GM19351 (cell line): Measurements from ENCODE around the gene HECTD1.
"Not testable (repeated sequence)": the region's sequence is repeated elsewhere in the genome, so short reads cannot be mapped to it uniquely, and the experiment has no call there.

Experiments
- ATAC-seq: cut with Tn5 transposase; IDR thresholded peaks from one replicate; pipeline ENCODE4 v1.9.1; 2021; ENCODE audit warnings: mild to moderate bottlenecking, moderate library complexity; ENCODE audit not compliant: unreplicated experiment

The HECTD1 gene

GRCh38 chr14:31096255-31096654, 111.3 kb downstream of the HECTD1 start:
- no peak for ATAC-seq

- not testable (repeated sequence) for ATAC-seq
Observed at GRCh38 chr14:31095817-31096216, 111.8 kb downstream of the HECTD1 start.

- ATAC-seq = not testable (repeated sequence)
Observed at GRCh38 chr14:31093884-31094839, 113.4 kb downstream of the HECTD1 start.

DNA sequence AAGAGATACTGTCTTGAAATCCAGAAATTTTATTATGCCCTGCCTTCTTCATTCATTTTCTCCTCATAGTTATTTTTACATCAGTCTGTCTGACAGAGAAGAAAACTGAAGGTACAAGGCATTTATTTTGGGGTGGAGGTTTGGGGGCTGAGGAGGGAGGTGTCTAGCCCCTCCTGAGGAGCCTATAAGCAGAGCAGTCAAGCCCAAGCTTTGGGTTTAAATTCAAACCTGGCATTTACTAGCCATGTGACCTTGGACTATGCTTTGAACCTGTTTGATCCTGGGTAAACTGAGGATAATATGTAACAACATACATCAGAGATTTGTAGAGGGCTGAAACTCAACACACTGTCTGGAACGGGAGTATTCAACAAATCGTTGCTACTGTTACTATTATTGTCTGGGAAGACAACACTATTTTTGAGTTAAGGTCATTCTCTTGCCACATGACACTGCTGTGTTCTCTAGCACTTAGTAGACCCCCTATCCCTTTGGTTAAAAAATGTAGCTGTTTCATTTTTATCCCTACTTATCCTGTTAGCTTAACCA, 115.4 kb downstream of the HECTD1 start:
- no peak for ATAC-seq

- no peak for ATAC-seq
Observed at GRCh38 chr14:31090883-31091764, 116.5 kb downstream of the HECTD1 start.

DNA sequence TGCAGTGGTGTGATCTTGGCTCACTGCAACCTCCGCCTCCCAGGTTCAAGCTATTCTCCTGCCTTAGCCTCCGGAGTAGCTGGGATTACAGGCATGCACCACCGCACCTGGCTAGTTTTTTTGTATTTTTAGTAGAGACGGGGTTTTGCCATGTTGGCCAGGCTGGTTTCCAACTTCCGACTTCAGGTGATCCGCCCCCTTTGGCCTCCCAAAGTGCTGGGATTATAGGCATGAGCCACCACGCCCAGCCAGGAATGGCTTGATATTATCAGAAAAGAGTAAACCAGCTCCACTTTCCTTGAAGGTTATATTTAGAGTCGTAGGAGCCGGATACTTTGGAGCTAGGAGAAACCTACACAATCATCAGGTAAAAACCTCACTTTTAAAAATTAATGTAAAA, 121.1 kb downstream of the HECTD1 start:
- ATAC-seq = not testable (repeated sequence)

- ATAC-seq = no peak
Observed at GRCh38 chr14:31085027-31085426, 122.6 kb downstream of the HECTD1 start.

DNA sequence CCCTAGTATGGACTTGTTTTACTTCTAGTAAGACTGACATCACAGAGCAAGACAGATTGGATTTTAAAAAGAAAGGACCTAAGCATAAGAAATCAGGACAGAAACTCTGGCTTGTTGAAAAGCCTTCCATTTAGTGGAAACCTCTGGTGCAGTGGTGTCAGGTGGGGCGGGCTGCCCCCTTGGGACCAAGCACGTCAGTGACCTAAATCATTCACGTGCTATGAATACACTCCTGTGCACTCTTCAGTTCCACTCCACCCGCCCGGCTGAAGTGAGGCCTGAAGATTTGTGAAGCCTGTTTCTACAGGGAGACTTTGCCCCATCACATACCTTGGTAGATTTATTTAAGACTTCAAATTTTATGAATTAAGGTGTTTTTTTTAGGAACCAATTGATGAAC, 123.2 kb downstream of the HECTD1 start:
- peak; percentile 81 for ATAC-seq

DNA sequence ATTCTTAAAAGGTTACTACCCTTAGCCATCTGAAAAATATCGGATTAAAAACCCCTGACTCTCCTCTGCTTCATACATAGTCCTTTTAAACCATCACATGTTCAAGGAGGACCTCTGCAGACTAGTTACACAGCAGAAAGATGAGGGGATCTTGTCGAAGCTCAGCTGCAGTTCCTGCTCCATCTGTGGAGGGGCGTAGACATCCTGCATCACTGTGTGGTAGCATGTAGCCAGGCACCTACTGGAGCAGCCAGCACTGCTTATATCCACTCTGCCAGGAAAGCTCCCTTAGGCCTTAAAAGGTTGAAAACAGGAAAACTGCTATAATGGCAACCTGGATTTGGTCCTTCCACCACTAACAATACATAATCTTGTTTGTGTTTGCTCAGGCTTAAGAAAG, 123.8 kb downstream of the HECTD1 start:
- ATAC-seq = no peak

DNA sequence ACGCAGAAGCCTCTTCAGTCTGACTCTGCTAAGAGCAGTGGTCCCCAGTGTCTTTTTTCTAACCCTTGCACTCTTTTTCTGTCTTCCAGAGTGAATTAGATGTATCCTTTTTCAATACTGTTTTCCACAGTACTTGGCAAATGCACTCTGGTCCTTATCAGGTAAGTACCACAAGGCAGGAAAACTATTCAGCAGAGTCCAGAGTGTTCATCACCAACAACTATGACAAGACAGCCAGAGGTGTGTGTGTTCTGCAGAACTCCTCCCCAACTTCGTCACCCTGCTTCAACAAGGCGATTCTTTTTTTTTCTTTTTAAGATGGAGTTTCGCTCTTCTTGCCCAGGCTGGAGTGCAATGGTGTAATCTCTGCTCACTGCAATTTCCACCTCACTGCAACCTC, 127.1 kb downstream of the HECTD1 start:
- no peak for ATAC-seq

GRCh38 chr14:31080056-31080455, 127.5 kb downstream of the HECTD1 start:
- no peak for ATAC-seq

DNA sequence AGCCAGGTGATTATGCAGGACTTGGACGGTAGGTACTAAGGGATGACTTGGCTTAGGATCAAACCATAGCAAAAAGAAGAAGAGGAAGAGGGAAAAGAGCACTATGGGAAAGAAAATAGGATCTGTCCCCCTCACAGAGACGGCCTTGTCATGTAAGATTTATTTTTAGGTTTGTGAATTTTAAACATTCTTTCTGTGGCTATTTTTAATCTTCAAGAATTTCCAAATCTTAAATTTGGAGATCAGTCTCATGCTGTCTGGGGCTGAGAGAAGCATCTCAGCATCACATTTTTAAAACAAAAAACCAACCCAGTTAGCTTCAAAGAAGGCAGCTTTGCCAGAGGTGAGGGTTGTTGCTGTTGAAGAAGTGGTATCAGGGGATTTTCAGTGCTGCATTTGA, 128.8 kb downstream of the HECTD1 start:
- no peak for ATAC-seq

DNA sequence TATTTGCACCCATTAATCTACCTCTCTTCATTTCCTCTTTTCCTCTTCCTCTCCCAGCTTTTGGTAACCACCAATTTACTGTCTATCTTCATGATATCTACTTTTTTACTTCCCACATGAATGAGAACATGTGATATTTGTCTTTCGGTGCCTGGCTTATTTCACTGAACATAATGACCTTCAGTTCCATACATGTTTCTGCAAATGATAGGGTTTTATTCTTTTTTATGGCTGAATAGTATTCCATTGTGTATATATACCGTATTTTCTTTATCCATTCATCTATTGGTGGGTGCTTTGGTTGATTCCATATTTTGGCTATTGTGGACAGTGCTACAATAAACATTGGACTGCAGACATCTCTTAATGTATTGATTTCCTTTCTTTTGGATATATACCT, 132.4 kb downstream of the HECTD1 start:
- no peak for ATAC-seq

GRCh38 chr14:31071151-31071550, 136.4 kb downstream of the HECTD1 start:
- no peak for ATAC-seq

- no peak for ATAC-seq
Observed at GRCh38 chr14:31070431-31070830, 137.2 kb downstream of the HECTD1 start.

- no peak for ATAC-seq
Observed at GRCh38 chr14:31069343-31069742, 138.2 kb downstream of the HECTD1 start.

GRCh38 chr14:31068235-31068634, 139.4 kb downstream of the HECTD1 start:
- no peak for ATAC-seq

DNA sequence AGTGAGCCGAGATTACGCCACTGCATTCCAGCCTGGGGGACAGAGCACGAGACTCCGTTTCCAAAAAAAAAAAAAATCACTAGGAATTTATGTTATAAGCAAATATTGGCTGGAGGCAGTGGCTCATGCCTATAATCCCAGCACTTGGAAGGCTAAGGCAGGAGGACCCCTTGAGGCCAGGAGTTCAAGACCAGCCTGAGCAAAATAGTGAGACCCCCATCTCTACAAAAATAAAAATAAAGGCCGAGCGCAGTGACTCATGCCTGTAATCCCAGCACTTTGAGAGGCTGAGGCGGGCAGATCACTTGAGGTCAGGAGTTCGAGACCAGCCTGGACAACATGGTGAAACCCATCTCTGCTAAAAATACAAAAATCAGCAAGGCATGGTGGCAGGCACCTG, 144.7 kb downstream of the HECTD1 start:
- ATAC-seq = not testable (repeated sequence)

- ATAC-seq = no peak
Observed at GRCh38 chr14:31060253-31060875, 147.2 kb downstream of the HECTD1 start.

GRCh38 chr14:31059152-31059924, 148.3 kb downstream of the HECTD1 start:
- no peak for ATAC-seq
